NB4 (cell line): ENCODE measurements around the gene DNAH8.

Experiments
- MAX ChIP-seq: IDR thresholded peaks from 2 replicates; pipeline ENCODE4 v1.6.1; 2011; ENCODE audit warnings: low read depth, low read length
- MYC ChIP-seq: IDR thresholded peaks from 2 replicates; pipeline ENCODE4 v1.6.1; 2011; ENCODE audit warnings: low read depth, low read length
- POLR2A ChIP-seq: IDR thresholded peaks from 2 replicates; pipeline ENCODE4 v1.6.1; 2011; ENCODE audit warnings: mild to moderate bottlenecking; ENCODE audit not compliant: insufficient read length; ENCODE audit errors: extremely low read depth
- TF ChIP-seq, protein P1 (sequence below): IDR thresholded peaks from one replicate; pipeline ENCODE4 v1.5.1; 2012; ENCODE audit warnings: low read depth, low read length

DNA sequence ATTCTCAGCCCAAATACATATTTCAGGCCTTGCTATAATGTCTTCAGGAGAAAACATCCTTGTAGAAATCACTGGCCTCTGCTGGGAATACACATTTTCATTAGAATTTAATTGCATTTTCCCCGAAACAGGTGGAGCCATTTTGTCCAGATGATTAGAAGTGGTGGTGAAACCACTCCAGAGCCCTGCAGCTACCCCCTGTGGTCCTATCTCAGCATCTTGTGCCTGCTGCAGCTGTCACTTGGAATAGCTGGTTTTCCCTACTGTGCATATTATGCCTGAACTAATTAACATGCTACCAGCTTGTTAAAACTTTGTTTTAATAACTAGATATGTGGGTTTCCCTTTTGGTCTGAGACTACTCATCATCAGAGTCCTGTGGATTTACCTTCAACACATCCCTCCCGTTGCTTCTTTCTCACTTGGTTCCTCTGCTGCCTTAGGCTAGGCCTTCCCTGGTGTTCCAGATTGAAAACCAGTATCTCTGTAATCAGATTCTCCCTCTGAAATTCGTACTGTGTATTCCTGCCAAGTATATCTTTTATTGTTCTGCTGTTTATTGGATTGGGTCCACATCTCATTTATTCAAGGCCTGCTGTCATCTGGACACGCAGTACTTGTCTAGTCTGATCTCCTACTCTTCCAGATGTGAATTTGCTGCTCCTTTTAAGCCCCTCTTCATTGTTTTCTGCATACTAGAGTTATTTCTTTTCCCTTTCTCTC, 15.2 kb downstream of the DNAH8 start:
- TF ChIP-seq, protein P1, sequence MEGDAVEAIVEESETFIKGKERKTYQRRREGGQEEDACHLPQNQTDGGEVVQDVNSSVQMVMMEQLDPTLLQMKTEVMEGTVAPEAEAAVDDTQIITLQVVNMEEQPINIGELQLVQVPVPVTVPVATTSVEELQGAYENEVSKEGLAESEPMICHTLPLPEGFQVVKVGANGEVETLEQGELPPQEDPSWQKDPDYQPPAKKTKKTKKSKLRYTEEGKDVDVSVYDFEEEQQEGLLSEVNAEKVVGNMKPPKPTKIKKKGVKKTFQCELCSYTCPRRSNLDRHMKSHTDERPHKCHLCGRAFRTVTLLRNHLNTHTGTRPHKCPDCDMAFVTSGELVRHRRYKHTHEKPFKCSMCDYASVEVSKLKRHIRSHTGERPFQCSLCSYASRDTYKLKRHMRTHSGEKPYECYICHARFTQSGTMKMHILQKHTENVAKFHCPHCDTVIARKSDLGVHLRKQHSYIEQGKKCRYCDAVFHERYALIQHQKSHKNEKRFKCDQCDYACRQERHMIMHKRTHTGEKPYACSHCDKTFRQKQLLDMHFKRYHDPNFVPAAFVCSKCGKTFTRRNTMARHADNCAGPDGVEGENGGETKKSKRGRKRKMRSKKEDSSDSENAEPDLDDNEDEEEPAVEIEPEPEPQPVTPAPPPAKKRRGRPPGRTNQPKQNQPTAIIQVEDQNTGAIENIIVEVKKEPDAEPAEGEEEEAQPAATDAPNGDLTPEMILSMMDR: no peak
- TF ChIP-seq MAX (no peak), POLR2A (no peak), MYC (no peak)
